Mucosa of gallbladder (tissue), 1 donor: ENCODE data around the gene SLC4A4. TPM values are rescaled to one million over a fixed set of nuclear protein-coding genes. Genes with fewer than 3 reads are reported as not detected.
A peak's percentile ranks its signal among the peaks of the same experiment; 100 is the strongest.
"Not testable (repeated sequence)": the region's sequence is repeated elsewhere in the genome, so short reads cannot be mapped to it uniquely, and the experiment has no call there.

Experiments used
- DNase-seq: peaks from one replicate; pipeline ENCODE4 v3.0.0-alpha.2; 2020; ENCODE audit warnings: low spot score
- total RNA-seq: library from RNA; stranded (reverse); gene quantifications from one replicate; pipeline ENCODE4 v1.2.1, GENCODE V29; 2021
- donor health status: DM: no; HTN: no; CAD: no.

SLC4A4 gene
- total RNA-seq, 1 donor from 2014 or later = 225 TPM

DNA sequence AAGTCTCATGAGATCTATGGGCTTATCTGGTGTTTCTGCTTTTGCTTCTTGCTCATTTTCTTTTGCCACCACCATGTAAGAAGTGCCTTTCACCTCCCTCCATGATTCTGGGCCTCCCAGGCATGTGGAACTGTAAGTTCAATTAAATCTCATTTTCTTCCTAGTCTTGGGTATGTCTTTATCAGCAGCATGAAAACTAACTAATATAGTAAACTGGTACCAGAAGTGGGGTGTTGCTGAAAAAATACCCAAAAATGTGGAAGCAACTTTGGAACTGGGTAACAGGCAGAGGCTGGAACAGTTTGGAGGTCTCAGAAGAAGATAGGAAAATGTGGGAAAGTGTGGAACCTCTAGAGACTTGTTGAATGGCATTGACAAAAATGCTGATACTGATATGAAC lies 70.1 kb downstream of the SLC4A4 start:
- DNase-seq = not testable (repeated sequence)

GRCh38 chr4:71411981-71412380 lies 73.2 kb downstream of the SLC4A4 start:
- DNase-seq = no peak

DNA sequence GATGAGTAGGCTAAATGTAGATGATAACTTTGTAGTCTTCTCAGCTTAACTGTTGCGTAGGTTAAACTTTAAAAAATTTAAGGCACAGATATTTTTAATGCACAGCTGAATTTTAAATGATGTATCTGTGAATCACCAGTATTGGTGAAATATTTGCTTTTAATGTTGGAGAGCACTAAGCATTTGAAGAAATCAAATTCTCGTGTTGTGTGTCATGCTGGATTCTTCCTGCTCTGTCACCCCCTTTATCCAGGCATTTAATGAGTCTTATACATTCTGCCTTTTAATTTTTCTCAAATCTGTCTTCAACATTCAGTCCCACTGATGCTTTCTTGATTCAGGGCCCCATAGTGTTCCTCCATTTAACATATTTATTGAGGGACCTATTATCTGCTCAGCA lies 76.7 kb downstream of the SLC4A4 start:
- no peak for DNase-seq

GRCh38 chr4:71417150-71417549 lies 78.3 kb downstream of the SLC4A4 start:
- no peak for DNase-seq

- DNase-seq = no peak
Observed at GRCh38 chr4:71426381-71427042, 87.7 kb downstream of the SLC4A4 start.

- no peak for DNase-seq
Observed at GRCh38 chr4:71429106-71429505, 90.3 kb downstream of the SLC4A4 start.

DNA sequence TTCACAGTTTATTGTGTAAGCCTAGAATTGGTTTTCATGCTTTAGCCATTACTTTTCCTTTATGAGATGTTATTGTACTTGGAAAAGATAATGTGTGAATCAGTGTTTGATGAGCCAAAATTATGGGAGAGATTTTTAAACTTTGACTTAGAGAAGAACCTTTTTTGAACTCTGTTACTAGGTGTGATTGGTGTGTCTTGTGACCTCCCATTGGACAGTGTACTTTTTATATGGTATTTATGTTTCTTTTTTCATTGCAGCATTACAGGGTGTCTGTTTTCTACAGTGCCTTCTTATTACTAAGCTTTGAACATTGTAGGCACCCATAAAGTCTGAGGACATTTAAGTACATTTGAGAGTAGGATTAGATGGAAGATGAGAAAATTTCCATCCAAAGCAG lies 91.1 kb downstream of the SLC4A4 start:
- no peak for DNase-seq

DNA sequence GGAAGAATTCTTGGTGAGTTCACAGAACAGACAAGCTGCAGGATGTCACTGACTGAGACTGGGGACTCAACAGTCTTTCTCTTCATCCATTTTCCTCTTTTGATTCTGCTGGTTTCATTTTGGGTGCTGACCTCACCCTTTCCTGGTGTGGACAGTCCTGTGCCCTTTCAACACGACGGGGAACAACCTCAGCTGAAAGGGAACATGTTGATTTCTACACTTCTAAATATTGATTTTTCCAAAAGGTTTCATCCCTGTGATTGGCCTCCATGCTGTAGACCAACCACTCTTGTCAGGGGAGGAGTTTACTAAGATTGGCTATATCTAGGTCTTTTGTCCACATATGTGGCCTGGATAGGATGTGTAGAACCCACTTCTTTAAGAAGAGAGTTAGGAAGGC lies 91.8 kb downstream of the SLC4A4 start:
- DNase-seq = no peak

DNA sequence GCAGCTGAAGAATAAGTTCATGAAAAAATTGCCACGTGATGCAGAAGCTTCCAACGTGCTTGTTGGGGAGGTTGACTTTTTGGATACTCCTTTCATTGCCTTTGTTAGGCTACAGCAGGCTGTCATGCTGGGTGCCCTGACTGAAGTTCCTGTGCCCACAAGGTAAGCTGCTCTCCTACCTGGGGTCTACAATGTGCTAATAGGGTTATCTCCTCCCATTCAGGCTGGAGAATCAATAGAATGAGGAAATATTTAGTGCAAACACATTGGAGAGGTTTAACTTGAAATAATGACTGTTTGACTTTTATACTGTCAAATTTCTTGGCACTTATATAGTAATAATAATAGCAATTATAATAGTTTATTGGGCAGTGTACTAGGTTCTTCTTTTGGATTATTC lies 101.8 kb downstream of the SLC4A4 start:
- no peak for DNase-seq

- DNase-seq = peak; percentile 25
Observed at GRCh38 chr4:71441186-71442169, 102.7 kb downstream of the SLC4A4 start.

- no peak for DNase-seq
Observed at GRCh38 chr4:71442336-71442735, 103.5 kb downstream of the SLC4A4 start.

DNA sequence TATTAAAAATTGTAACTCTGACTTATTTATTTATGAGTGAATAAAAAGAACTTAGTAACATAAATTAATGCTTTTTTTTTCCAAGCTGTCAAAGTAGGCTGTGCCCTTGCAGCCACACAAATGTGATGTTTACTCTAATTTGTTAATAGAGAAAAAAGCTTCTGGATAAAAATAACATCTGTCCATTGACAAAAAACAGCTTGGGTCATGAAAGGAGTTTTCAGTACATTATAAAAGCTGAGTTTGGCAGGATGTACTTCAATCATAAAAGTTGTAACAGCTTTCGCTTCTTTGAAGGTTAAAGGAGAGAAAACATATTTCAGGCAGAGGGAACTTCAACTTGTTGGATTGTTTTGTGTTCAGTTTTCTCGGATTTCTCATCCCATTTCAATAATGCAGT lies 105.6 kb downstream of the SLC4A4 start:
- no peak for DNase-seq

GRCh38 chr4:71445811-71446210 lies 107.0 kb downstream of the SLC4A4 start:
- no peak for DNase-seq

GRCh38 chr4:71446479-71447081 lies 107.8 kb downstream of the SLC4A4 start:
- no peak for DNase-seq

DNA sequence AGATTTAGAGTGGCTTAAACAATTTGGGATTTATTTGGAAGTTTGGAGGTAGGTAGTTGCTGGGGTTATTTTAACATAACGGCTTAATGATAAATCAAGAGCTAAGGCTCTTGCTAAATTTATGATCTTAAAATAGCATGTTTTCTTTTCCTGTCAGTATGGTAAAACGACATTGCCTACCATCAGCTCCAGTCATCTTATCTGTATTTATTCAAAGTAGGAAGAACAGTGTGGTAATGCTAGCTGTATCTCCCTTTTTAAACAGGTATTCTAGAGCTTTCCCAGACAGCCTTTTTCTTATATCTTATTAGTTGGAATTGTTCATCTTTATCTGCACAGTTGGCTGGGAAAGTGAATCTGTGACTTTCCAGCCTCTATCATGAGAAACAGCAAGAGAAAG lies 110.2 kb downstream of the SLC4A4 start:
- DNase-seq = no peak

GRCh38 chr4:71449878-71450277 lies 111.1 kb downstream of the SLC4A4 start:
- no peak for DNase-seq

- DNase-seq = no peak
Observed at GRCh38 chr4:71453531-71453930, 114.7 kb downstream of the SLC4A4 start.

GRCh38 chr4:71456841-71457240 lies 118.0 kb downstream of the SLC4A4 start:
- no peak for DNase-seq

DNA sequence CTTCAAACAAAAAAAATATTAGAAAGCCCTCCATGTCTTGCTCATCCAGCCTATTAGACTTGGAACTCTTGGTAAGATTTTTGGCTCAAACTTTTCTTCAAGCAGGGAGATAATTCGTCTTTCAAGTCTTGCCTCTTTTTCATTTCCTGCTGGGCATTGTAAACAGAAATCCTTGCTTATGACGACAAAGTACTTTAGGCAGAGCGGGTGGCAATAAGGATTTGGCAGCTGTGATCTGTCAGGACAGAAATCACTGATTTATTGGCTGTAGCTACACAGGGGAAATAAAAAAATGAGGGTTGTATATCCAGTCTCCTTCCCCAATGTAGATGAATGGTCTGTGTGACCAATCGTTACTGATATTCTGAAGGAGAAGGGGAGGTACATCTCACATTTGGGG lies 121.6 kb downstream of the SLC4A4 start:
- DNase-seq = no peak

- DNase-seq = no peak
Observed at GRCh38 chr4:71461422-71461821, 122.6 kb downstream of the SLC4A4 start.

DNA sequence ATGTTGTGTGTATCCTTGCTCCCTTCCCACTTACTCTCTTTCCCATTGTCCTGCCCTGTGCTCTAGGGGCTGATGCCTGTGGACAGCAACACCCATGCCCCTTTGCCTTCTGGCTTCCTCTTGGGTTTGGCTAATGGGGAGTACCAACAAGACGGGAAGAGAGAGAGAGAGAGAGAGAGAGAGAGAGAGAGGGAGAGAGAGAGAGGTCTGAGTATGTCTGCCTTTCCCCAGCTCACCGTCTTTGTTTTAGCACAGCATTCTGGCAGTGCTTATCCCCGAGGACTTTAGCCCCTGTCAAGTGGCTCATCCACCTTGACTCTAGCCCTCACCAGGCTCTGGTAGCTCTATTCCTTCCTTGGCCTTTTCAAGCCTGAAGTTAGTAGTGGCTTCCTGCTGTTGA lies 128.0 kb downstream of the SLC4A4 start:
- no peak for DNase-seq

- DNase-seq = no peak
Observed at GRCh38 chr4:71468116-71468710, 129.4 kb downstream of the SLC4A4 start.
